HPDE6-E6E7 (cell line): Measurements from ENCODE around the gene VPS37B.

Source experiments
- DNase-seq: peaks from one replicate; pipeline ENCODE4 v3.0.0; 2011; ENCODE audit warnings: missing footprints; ENCODE audit errors: extremely low spot score

VPS37B gene

GRCh38 chr12:122840580-122841513 is 55.1 kb downstream of the VPS37B start:
- DNase-seq: peak; percentile 84

- DNase-seq: no peak
These were observed 55.9 kb downstream of the VPS37B start for GRCh38 chr12:122839907-122840554.

DNA sequence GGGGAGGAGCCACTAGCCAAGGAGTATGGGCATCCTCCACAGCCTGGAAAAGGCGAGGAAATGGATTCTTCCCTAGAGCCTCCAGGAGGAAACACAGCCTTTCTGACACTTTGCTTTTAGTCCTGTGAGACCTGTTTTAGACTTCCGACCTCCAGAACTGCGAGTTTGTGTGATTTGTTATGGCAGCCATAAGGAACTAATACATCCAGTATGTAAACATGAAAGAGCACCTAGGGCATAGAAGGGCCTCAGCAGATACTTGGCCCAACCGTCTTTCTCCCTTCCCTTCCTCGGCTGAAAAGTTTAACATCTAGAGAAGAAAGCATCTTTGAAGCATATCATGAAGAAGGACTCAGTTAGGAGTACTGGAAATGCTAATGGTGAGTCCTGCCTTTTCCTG is 57.1 kb downstream of the VPS37B start:
- no peak for DNase-seq

DNA sequence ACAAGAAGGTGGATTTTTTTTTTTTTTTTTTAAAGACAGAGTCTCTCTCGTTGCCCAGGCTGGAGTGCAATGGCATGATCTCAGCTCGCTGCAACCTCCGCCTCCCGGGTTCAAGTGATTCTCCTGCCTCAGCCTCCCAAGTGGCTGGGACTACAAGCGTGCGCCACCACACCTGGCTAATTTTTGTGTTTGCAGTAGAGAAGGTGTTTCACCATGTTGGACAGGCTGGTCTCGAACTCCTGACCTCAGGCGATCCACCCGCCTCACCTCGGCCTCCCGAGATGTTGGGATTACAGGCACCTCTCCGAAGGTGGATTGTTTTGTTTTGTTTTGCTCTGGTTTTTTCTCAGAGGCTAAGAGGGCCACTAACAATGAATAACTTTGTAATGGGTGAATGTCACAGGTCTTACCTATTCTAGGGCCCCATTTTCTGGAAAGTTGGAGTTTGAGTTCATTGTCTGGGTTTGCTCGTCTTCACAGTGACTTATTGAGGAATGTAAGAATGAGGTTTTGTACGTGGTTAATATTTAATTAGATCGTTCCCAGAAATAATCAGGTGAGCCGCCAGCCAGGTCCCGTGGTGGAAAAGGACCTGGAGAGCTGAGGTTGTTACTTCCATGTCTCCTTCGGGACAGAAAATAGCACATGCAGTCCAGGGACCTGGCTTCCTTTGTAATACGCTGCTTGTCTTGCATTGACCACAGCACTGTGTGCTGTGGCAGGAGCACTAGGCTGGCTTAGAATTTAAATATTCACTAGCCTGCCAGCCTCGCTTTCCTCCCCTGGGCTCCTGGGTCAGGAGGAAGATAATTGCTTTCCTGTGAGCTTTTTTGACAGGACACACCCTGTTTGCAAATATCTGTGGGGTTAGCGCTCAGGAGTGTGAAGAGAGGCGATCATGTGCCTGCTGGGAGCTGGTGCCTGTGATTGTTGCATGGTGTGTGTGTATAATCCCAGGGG is 58.3 kb downstream of the VPS37B start:
- no peak for DNase-seq

- DNase-seq: no peak
These were observed 59.6 kb downstream of the VPS37B start for GRCh38 chr12:122836027-122836921.

DNA sequence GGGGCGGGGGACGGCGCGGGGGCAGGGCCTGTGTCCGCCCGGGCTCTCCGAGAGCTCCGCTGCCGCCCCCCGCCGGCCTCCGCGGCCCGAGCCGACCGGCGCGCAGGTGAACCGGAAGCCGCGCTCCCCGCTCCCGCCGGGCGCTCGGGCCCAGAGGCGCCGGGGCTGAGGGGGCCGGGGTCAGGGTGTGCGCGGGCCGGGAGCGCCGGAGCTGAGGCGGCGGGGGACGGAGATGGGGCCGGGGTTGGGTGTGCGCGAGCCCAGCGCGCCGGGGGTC is 60.2 kb downstream of the VPS37B start:
- DNase-seq: no peak

DNA sequence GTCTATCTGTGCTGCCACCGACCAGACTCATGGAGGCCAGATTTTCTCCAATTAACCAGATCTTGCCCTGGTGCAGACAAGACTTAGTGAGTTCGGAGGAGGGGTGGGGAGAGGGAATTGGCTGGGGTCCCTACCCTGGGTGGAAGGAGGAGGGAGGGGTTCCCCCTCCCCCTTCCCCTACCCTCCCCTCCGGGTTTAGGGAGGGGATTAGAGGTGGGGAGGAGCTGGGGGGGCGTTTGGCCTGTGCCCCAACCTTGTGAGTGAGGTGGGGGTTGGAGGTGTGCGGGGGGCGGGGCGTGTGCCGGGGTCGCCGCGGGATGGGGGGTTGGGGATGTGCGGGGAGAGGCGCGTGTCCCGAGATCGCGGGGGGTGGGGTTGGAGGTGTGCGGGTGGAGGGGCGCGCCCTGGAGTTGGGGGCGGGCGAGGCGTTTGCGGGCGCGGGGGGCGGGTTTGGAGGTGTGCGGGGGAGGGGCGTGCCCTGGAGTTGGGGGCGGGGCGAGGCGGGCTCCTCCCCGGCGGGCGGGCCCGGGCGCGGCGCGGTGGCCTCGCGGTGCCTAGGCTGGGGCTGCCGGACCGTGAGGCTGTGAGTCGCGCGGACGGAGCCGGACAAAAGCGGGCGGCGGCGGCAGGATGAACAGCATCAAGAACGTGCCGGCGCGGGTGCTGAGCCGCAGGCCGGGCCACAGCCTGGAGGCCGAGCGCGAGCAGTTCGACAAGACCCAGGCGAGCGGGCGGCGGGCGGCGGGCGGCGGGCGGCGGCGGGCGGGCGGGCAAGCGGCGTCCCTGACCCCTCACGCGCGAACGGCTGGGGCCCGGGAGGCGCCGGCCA is 60.8 kb downstream of the VPS37B start, which contains the start of gene HIP1R:
Gene HIP1R (plus strand): TSS at position 537 of the 829 bp plus-strand sequence. CDS start 94 bp downstream, at position 631.
- DNase-seq: no peak

DNA sequence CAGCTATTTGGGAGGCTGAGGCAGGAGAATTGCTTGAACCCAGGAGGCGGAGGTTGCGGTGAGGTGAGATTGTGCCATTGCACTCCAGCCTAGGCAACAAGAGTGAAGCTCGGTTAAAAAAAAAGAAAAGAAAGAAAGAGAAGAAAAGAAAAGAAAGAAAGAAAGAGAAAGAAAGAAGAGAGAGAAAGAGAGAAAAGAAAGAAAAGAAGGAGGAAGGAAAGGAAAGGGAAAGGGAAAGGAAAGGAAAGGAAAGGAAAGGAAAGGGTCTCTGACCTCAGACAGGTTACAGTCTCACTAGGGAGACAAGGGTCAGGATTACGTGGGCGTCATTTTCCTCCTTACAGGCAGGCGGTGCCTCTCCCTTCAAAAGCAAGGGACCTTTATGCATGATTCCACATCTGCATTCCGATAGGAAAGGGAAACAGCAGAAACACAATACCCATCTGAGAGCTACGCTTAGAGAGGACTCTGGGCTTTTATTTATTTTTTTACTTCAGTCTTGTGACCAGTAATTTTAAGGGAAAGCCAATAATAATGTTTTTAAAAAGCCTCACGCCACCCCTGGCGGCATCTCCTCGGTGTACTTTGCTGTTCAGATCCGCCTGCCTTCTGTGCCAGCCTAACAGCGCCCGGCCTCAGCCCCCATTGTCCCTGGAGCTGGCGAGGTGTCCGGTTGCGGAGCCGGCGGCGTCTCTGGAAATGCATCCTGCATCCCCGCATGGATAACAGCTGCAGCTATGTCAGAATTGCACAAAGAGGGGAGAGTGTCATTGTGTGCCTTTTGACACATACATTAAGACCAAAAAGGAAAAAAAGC is 61.6 kb downstream of the VPS37B start:
- DNase-seq: no peak

GRCh38 chr12:122830517-122831214 is 65.3 kb downstream of the VPS37B start:
- peak; percentile 86 for DNase-seq

DNA sequence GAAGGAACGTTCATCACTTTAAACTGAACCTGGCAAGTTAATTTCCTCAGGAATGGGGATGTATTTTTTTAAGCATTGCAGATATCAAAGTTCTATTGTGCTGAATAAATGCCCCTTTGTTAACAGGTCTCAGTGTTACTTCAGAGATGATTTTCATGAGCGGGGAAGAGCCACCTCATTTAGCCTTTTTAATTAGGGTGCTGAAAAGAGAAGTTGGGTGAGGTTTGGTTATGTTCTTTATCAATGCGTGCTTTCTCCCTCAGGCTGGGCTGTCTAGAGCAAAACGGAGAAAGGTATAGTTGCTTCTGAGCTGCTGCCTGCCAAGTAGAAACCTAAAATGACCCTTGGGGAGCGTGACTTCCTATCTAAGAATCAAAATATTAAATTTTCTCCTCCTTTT is 68.7 kb downstream of the VPS37B start:
- DNase-seq: no peak

GRCh38 chr12:122825773-122826724 is 69.9 kb downstream of the VPS37B start:
- DNase-seq: no peak

DNA sequence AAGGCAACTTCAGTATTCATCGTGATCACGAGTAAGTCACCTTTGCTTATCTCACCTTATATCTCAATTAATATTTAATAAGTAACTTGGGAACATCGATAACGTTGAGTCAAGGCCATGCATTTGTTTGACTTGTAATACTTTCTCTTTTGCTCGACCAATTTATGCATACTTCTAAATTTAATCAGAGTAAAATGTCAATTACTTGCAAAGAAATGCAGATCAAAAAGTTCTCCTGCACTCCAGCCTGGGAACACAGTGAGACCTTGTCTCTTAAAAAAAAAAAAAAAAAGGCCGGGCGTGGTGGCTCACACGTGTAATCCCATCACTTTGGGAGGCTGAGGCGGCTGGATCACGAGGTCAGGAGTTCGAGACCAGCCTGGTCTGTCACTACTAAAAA is 72.5 kb downstream of the VPS37B start:
- DNase-seq: no peak

GRCh38 chr12:122820838-122821271 is 75.1 kb downstream of the VPS37B start:
- no peak for DNase-seq

DNA sequence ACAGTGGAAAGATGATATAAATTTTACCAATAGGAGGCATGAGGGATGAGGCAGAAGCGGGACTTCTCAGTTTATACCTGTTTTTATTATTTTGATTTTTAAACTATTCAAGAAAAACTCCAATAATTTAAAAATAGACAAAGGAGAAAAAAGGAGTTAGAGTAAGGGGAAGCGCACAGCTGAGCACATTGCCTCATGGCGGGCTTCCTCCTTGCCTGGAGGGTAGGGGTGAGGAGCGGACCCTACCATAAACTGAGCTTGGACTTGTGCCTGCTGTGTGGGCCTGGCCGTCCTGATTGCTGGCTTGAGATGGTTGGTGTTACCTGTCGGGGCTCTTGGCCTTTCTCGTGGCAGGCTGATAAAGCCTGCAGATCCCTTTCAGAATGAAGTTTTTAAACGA is 75.8 kb downstream of the VPS37B start:
- no peak for DNase-seq

DNA sequence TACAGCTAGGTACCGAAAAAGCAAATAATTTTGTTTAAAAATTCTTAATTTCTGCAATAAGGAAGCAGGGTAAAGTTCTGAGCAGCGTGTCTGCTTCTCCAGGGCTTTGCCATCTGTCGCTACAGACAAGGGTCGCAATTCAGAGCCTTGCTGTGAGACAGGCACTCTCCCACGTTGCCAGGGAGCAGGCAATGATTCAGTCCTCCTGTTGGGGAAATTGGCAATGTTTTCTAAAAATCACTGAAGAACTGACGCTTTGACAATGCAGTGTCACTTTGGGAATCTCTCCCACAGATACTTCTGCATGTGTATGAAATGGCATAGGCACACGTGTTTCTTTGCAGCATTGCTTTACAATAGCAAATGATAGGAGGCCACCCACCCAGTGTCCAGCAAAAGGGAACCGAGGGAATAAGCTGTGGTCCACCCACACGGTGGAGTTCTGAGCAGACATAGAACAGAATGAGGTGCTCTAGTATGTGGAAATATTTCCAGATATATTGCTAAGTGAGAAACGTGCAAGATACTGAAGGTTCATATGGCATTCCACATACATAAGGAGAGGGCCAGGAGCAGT is 76.6 kb downstream of the VPS37B start:
- DNase-seq: no peak
